ENCODE measurements around the gene PAPOLB. TPM values are rescaled to one million over a fixed set of nuclear protein-coding genes. Genes with fewer than 3 reads are reported as not detected.

PAPOLB gene
- total RNA-seq, 1 donor from 2014 or later, result 0.07 TPM

DNA sequence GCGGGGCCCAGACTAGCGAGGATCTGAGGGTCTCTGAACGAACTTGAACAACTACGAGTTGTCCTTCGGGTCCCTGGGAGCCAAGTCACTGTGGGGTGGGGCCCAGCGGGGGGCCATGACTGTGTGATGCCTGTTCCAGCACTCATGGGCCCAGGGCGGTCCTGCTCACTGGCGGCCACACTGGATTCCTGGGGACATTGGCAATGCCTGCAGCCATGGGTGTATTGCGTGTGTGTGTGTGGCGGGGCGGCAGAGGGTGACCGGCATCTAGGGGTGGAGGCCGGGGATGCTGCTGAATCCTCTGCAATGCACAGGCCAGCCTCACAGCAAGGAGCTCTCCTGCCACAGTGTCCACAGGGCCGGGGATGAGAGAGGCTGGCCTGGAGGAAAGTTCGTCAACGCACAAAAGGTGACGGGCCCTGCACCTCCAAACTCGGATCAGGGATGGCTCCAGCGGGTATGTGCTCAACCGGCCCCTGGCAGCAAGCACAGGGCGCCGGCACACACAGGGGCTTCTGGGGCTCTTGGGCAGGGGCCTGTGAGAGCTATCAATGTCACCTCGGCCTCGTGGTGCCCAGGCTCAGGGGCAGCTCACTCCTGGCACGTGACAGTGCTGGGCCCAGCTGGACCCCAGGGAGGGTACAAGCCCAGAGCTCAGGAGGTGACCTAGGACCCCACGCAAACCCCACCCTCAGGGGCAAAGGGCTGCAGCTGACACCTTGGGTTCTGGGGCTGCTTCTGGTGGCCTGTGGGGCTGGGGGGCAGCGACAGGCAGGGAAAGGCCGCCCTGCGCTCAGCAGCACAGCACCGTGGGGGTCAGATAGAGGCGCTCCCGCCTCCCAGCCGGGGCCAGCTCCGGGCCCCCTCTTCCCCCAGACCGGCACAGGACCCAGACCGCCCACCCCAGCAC, 27.9 kb downstream of the PAPOLB start:
- no peaks in the 10 kb centered on the region for H3K9me3 Mint-ChIP-seq
- no peak for DNase-seq
- H3K4me1 Mint-ChIP-seq, result peaks cover 4% of the 10 kb centered on the region
- H3K27me3 Mint-ChIP-seq, result no peaks in the 10 kb centered on the region
- no peaks in the 10 kb centered on the region for H3K36me3 Mint-ChIP-seq (ENCODE audit: low read depth)
- POLR2A ChIA-PET, result no interaction called here
- no peak overlapping the region for H3K4me3 Mint-ChIP-seq
- intact Hi-C loops (cut with micrococcal nuclease), result no loop called here
- H3K27ac Mint-ChIP-seq, result no peak overlapping the region
- no peak for ATAC-seq (ENCODE audit: low read depth)
- CTCF ChIA-PET, result no interaction called here
- no peak for TF ChIP-seq CTCF (IDR thresholded peaks at IDR 0.05)

DNA sequence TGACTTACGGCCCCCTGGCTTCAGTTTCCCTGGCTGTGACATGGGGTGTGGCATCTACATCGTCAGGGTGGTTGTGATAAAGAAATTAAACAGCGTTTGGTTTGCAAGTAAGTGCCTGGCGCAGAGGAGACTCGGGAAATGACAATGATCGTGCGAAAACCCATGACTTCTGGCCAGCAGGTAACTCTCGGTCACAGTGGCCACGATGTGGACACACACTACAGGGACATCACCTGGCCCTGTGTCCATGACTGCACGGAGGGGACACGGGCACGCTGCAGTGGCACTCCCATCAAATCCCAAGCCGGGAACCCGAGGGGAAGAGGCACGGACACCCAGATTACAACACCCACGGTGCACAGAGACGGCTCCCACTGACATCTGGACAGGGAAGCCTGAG, 28.7 kb downstream of the PAPOLB start:
- ATAC-seq (ENCODE audit: low read depth), result no peak
- intact Hi-C loops (cut with micrococcal nuclease), result no loop called here
- POLR2A ChIA-PET, result no interaction called here

GRCh38 chr7:4832711-4833110, 29.1 kb downstream of the PAPOLB start:
- intact Hi-C loops (cut with micrococcal nuclease), result no loop called here
- POLR2A ChIA-PET, result interaction anchor here (0.7 kb wide), 1 partner anchor 280 kb away, joined by 6 read pairs; no protein-coding TSS in a partner anchor
- CTCF ChIA-PET, result no interaction called here
- peaks cover 4% of the 10 kb centered on the region for H3K4me1 Mint-ChIP-seq
- ATAC-seq (ENCODE audit: low read depth) (no peak), DNase-seq (no peak)
- no peaks in the 10 kb centered on the region for H3K27me3 Mint-ChIP-seq
- no peak overlapping the region for H3K27ac Mint-ChIP-seq
- no peak overlapping the region for H3K4me3 Mint-ChIP-seq
- no peak for TF ChIP-seq CTCF (IDR thresholded peaks at IDR 0.05)
- no peaks in the 10 kb centered on the region for H3K36me3 Mint-ChIP-seq (ENCODE audit: low read depth)
- H3K9me3 Mint-ChIP-seq, result no peaks in the 10 kb centered on the region

More for the DNA sequence above, 28.7 kb downstream of the PAPOLB start:
- Mint-ChIP-seq H3K9me3 (no peaks in the 10 kb centered on the region), H3K4me3 (no peak overlapping the region), H3K27ac (no peak overlapping the region), H3K4me1 (peaks cover 4% of the 10 kb centered on the region), H3K36me3 (ENCODE audit: low read depth) (no peaks in the 10 kb centered on the region), H3K27me3 (no peaks in the 10 kb centered on the region)
- CTCF ChIA-PET, result no interaction called here
- TF ChIP-seq CTCF (IDR thresholded peaks at IDR 0.05), result no peak
- no peak for DNase-seq

DNA sequence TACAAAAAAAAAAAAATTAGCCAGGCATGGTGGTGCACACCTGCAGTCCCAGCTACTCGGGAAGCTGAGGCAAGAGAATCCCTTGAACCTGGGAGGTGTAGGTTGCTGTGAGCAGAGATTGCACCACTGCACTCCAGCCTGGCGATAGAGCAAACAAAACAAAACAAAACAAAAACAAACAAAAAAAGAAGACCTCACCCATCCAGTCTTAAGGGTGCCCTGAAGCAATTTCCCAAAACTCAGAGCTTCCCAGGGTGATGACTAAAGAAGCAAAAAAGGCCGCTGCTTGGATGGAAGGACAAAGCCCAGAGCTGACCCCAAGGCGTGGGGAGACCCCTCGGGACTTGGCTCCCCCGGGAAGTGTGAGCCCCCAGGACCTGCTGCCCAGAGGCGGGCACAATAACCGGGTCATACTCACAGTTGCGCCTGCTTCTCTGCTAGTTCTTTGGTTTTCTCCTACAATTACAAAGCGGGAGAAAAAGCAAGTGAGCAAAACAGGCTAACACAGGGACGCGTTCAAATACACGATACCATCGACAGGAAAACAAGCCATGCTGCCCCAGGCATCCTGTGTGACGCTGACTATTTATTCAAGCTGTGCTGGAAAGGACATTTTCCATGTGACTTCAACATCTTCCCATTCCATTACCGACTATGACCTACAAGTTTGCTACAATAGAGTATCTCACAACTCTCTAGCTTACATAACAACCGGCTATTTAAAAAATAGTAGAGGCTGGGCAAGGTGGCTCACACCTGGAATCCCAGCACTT, 29.9 kb downstream of the PAPOLB start:
- no peak for ATAC-seq (ENCODE audit: low read depth)
- no peak for TF ChIP-seq CTCF (IDR thresholded peaks at IDR 0.05)
- Mint-ChIP-seq H3K9me3 (no peaks in the 10 kb centered on the region), H3K36me3 (ENCODE audit: low read depth) (no peaks in the 10 kb centered on the region), H3K4me3 (no peak overlapping the region), H3K27ac (no peak overlapping the region), H3K4me1 (peaks cover 4% of the 10 kb centered on the region), H3K27me3 (no peaks in the 10 kb centered on the region)
- DNase-seq, result no peak
- ChIA-PET POLR2A (interaction anchor here (0.7 kb wide), 2 partner anchors 66 to 279 kb away, joined by 3 to 6 read pairs; no protein-coding TSS in a partner anchor), CTCF (interaction anchor here (1.0 to 3.2 kb wide), 3 partner anchors 142 to 255 kb away, joined by 3 to 14 read pairs (median 9); no protein-coding TSS in a partner anchor)
- intact Hi-C loops (cut with micrococcal nuclease), result no loop called here

DNA sequence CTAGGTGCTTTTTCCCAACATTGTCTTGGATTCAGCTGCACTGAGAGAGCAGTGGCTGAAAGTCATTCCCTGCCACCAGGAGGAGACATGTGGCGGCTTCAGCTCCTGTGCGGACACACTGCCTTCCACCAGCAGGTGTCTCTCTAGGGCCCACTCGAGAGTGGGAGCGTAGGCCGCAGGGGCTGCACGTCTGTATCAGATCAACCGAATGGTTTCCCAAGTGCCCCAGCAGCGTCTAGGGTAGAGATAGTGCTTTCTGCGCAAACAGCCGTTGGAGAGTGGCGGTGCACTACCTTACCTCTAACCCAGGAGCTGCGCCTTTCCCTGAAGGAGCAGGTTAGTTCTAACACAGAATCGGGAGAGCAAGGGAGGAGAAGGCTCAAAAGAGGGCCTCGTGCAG, 31.7 kb downstream of the PAPOLB start:
- intact Hi-C loops (cut with micrococcal nuclease), result loop anchor here (1.0 kb wide), 1 partner anchor 53 kb away; the partner anchor contains the start of gene RADIL
- peak; percentile 69 for ATAC-seq (ENCODE audit: low read depth)
- H3K4me3 Mint-ChIP-seq, result no peak overlapping the region
- no peak overlapping the region for H3K27ac Mint-ChIP-seq
- DNase-seq, result peak; percentile 32
- no peaks in the 10 kb centered on the region for H3K36me3 Mint-ChIP-seq (ENCODE audit: low read depth)
- no peaks in the 10 kb centered on the region for H3K9me3 Mint-ChIP-seq
- H3K27me3 Mint-ChIP-seq, result no peaks in the 10 kb centered on the region
- CTCF ChIA-PET, result interaction anchor here (1.0 to 3.2 kb wide), 5 partner anchors 19 to 344 kb away, joined by 4 to 14 read pairs (median 9); no protein-coding TSS in a partner anchor
- no peak for TF ChIP-seq CTCF (IDR thresholded peaks at IDR 0.05)
- POLR2A ChIA-PET, result no interaction called here
- H3K4me1 Mint-ChIP-seq, result peaks cover 4% of the 10 kb centered on the region

Measured in activated B cell treated with CpG ODN at 0.5 μM for 24 hours (primary cell).